Mesothelial cell of epicardium (in vitro differentiated cells): ENCODE measurements around the gene PID1. TPM values are rescaled to one million over a fixed set of nuclear protein-coding genes. Genes with fewer than 3 reads are reported as not detected.

ENCODE experiments used
- DNase-seq, 2 experiments: peaks; one replicate each; pipeline ENCODE4 v3.0.0; 2021; ENCODE audit warnings: low spot score in 2 of 2; ENCODE audit not compliant: unreplicated experiment in 2 of 2
- H3K27ac Mint-ChIP-seq: 2 replicates; pipeline ENCODE4 v1.8.0; 2021; ENCODE audit warnings: mixed read lengths
- H3K27me3 Mint-ChIP-seq: 2 replicates; pipeline ENCODE4 v1.8.0; 2021; ENCODE audit warnings: low read depth, mixed read lengths
- H3K36me3 Mint-ChIP-seq: 2 replicates; pipeline ENCODE4 v1.8.0; 2021; ENCODE audit warnings: mixed read lengths
- H3K4me1 Mint-ChIP-seq: 2 replicates; pipeline ENCODE4 v1.8.0; 2021; ENCODE audit warnings: mixed read lengths
- H3K4me3 Mint-ChIP-seq: 2 replicates; pipeline ENCODE4 v1.8.0; 2021; ENCODE audit warnings: mild to moderate bottlenecking, moderate library complexity, mixed read lengths
- H3K9me3 Mint-ChIP-seq: 2 replicates; pipeline ENCODE4 v1.8.0; 2021; ENCODE audit warnings: mixed read lengths
- CTCF ChIP-seq: fragments of 200-600 bp; sonication (generic); IDR thresholded peaks from one replicate; pipeline ENCODE4 v1.5.0; 2021; ENCODE audit warnings: antibody characterized with exemption; ENCODE audit not compliant: unreplicated experiment
- total RNA-seq: library from RNA; stranded (reverse); gene quantifications from 3 replicates; pipeline ENCODE4 v1.2.1, GENCODE V29; 2021

Gene PID1
- total RNA-seq, 1 donor from 2014 or later = 2.0 TPM

- DNase-seq = no peak
- H3K27me3 Mint-ChIP-seq = no peaks in the 10 kb centered on the region
- no peak overlapping the region for H3K27ac Mint-ChIP-seq
- no peak for TF ChIP-seq CTCF
- H3K36me3 Mint-ChIP-seq = no peaks in the 10 kb centered on the region
- H3K9me3 Mint-ChIP-seq = peaks cover 21% of the 10 kb centered on the region
- H3K4me1 Mint-ChIP-seq = no peaks in the 10 kb centered on the region
- H3K4me3 Mint-ChIP-seq = no peak overlapping the region
Measured at GRCh38 chr2:229059331-229060033, 211.6 kb downstream of the PID1 start.

- no peak for DNase-seq
- Mint-ChIP-seq H3K9me3 (peaks cover 21% of the 10 kb centered on the region), H3K36me3 (no peaks in the 10 kb centered on the region), H3K4me1 (no peaks in the 10 kb centered on the region), H3K27ac (no peak overlapping the region), H3K27me3 (peaks cover 4% of the 10 kb centered on the region), H3K4me3 (no peak overlapping the region)
- TF ChIP-seq CTCF = no peak
Measured at GRCh38 chr2:229057976-229058553, 213.0 kb downstream of the PID1 start.

- TF ChIP-seq CTCF = no peak
- DNase-seq = no peak
- Mint-ChIP-seq H3K4me1 (no peaks in the 10 kb centered on the region), H3K27me3 (peaks cover 4% of the 10 kb centered on the region), H3K27ac (no peak overlapping the region), H3K4me3 (no peak overlapping the region), H3K36me3 (no peaks in the 10 kb centered on the region), H3K9me3 (no peaks in the 10 kb centered on the region)
Measured at GRCh38 chr2:229054311-229054710, 216.8 kb downstream of the PID1 start.

- Mint-ChIP-seq H3K36me3 (no peaks in the 10 kb centered on the region), H3K27ac (no peak overlapping the region), H3K4me1 (no peaks in the 10 kb centered on the region), H3K4me3 (no peak overlapping the region), H3K27me3 (peaks cover 4% of the 10 kb centered on the region), H3K9me3 (no peaks in the 10 kb centered on the region)
- DNase-seq = no peak
- TF ChIP-seq CTCF = no peak
Measured at GRCh38 chr2:229051798-229052197, 219.3 kb downstream of the PID1 start.

- H3K27ac Mint-ChIP-seq = no peak overlapping the region
- no peak for TF ChIP-seq CTCF
- DNase-seq = no peak
- peaks cover 4% of the 10 kb centered on the region for H3K27me3 Mint-ChIP-seq
- H3K4me3 Mint-ChIP-seq = no peak overlapping the region
- no peaks in the 10 kb centered on the region for H3K4me1 Mint-ChIP-seq
- no peaks in the 10 kb centered on the region for H3K9me3 Mint-ChIP-seq
- no peaks in the 10 kb centered on the region for H3K36me3 Mint-ChIP-seq
Measured at GRCh38 chr2:229050133-229050532, 221.0 kb downstream of the PID1 start.
